HCT116 (cell line): ENCODE results near the gene ROR2. TPM values are rescaled to one million over a fixed set of nuclear protein-coding genes. Genes with fewer than 3 reads are reported as not detected.

Experiments used
- ATAC-seq: fragments of 200-7000 bp; cut with Tn5 transposase; 2 replicates; pipeline ENCODE4 v1.9.1; 2020; ENCODE audit warnings: mild to moderate bottlenecking, moderate library complexity
- BruUV-seq: library from RNA; stranded (reverse); fragments of 400-500 nt; replicated peaks from 2 replicates; lab custom pipeline; 2021; lab: Mats Ljungman, UMichigan
- CTCF ChIA-PET: fragments of 300-600 bp; sonication (Branson Sonifier 250); formaldehyde crosslinking; loops from one replicate; lab custom pipeline; 2021; ENCODE audit warnings: antibody characterized with exemption; lab: Charles Lee
- POLR2A ChIA-PET: fragments of 300-600, 350-600 bp; sonication (Branson Sonifier 250); formaldehyde crosslinking; loops from one replicate; lab custom pipeline; 2021; ENCODE audit warnings: antibody characterized with exemption; lab: Charles Lee
- RAD21 ChIA-PET, 2 experiments: fragments of 300-600 bp; sonication (Branson Sonifier 250); formaldehyde crosslinking; loops; one replicate each; lab custom pipeline; 2023; ENCODE audit warnings: low total read pairs in 2 of 2; ENCODE audit not compliant: uncharacterized antibody in 2 of 2, unreplicated experiment in 2 of 2, low non-redundant PET in 1 of 2; lab: Charles Lee
- DNase-seq: peaks from one replicate; pipeline ENCODE4 v3.0.0-alpha.2; 2010; ENCODE audit warnings: low read depth, low spot score
- H2AFZ ChIP-seq: fragments of 200-600 bp; shearing (Covaris generic), sonication (generic); 2 replicates; pipeline ENCODE4 v1.6.1; 2017; ENCODE audit warnings: low read depth, mixed run types, mixed read lengths, antibody characterized with exemption, low read length; ENCODE audit not compliant: poor library complexity, severe bottlenecking
- H3K27ac ChIP-seq: 2 replicates; pipeline ENCODE4 v1.5.1; 2012; ENCODE audit warnings: low read depth, low read length
- H3K27me3 ChIP-seq: fragments of 200-600 bp; sonication (generic); 2 replicates; pipeline ENCODE4 v1.6.1; 2016; ENCODE audit warnings: mixed run types, low read length, mixed read lengths; ENCODE audit not compliant: insufficient read depth
- H3K36me3 ChIP-seq, 2 experiments: fragments of 200-500 bp in 1 of 2; fragments of 200-600 bp in 1 of 2; sonication (Bioruptor generic) in 1 of 2; sonication (generic) in 1 of 2; 2 replicates each; pipeline versions ENCODE4 v1.5.1 to v1.6.1; 2014 to 2016; ENCODE audit warnings: low read length in 2 of 2, inconsistent platforms in 1 of 2, mixed read lengths in 1 of 2, mixed run types in 1 of 2; ENCODE audit not compliant: insufficient read depth in 2 of 2, control insufficient read depth in 1 of 2
- H3K4me1 ChIP-seq, 2 experiments: fragments of 200-600 bp in 1 of 2; sonication (generic) in 1 of 2; 2 replicates each; pipeline versions ENCODE4 v1.5.1 to v1.6.1; 2012 to 2017; ENCODE audit warnings: low read length in 2 of 2, inconsistent platforms in 1 of 2, mild to moderate bottlenecking in 1 of 2, mixed read lengths in 1 of 2, mixed run types in 1 of 2, moderate library complexity in 1 of 2; ENCODE audit not compliant: insufficient read depth in 2 of 2, control insufficient read depth in 1 of 2
- H3K4me2 ChIP-seq: fragments of 200-600 bp; sonication (generic); 2 replicates; pipeline ENCODE4 v1.6.1; 2017; ENCODE audit warnings: mixed run types, low read length, mixed read lengths
- H3K4me3 ChIP-seq, 2 experiments: fragments of 200-600 bp in 1 of 2; sonication (generic) in 1 of 2; replicated peaks in 1 of 2; 2 replicates each; pipeline ENCODE4 v1.5.1; 2011 to 2016; ENCODE audit warnings: low read length in 2 of 2, control low read depth in 1 of 2, low read depth in 1 of 2, mild to moderate bottlenecking in 1 of 2, mixed read lengths in 1 of 2, mixed run types in 1 of 2
- H3K79me2 ChIP-seq: fragments of 200-600 bp; sonication (generic); 2 replicates; pipeline ENCODE4 v1.6.1; 2017; ENCODE audit warnings: mild to moderate bottlenecking, mixed run types, low read length, moderate library complexity, mixed read lengths; ENCODE audit not compliant: insufficient read depth
- H3K9ac ChIP-seq: fragments of 200-600 bp; sonication (generic); 2 replicates; pipeline ENCODE4 v1.6.1; 2016; ENCODE audit warnings: low read length, mixed read lengths
- H3K9me2 ChIP-seq: fragments of 200-600 bp; sonication (generic), shearing (Covaris generic); 2 replicates; pipeline ENCODE4 v1.6.1; 2017; ENCODE audit warnings: mixed run types, mild to moderate bottlenecking, moderate library complexity; ENCODE audit not compliant: insufficient read depth
- H3K9me3 ChIP-seq, 2 experiments: fragments of 200-500 bp in 1 of 2; fragments of 200-600 bp in 1 of 2; sonication (Bioruptor generic) in 1 of 2; sonication (generic) in 1 of 2; 2 replicates each; pipeline ENCODE4 v1.6.1; 2014 to 2017; ENCODE audit warnings: low read length in 2 of 2, mixed read lengths in 2 of 2, inconsistent platforms in 1 of 2, low read depth in 1 of 2, mild to moderate bottlenecking in 1 of 2, mixed run types in 1 of 2, moderate library complexity in 1 of 2; ENCODE audit not compliant: control insufficient read depth in 1 of 2, insufficient read depth in 1 of 2
- H4K20me1 ChIP-seq: fragments of 200-600 bp; sonication (generic), shearing (Covaris generic); 2 replicates; pipeline ENCODE4 v1.6.1; 2017; ENCODE audit warnings: mixed run types, mild to moderate bottlenecking, moderate library complexity; ENCODE audit not compliant: insufficient read depth
- CEBPB ChIP-seq: IDR thresholded peaks from 2 replicates; pipeline ENCODE4 v1.6.1; 2012; ENCODE audit warnings: low read depth
- EGR1 ChIP-seq: IDR thresholded peaks from 2 replicates; pipeline ENCODE4 v1.6.1; 2012; ENCODE audit warnings: low read depth
- ELF1 ChIP-seq: IDR thresholded peaks from 2 replicates; pipeline ENCODE4 v1.6.1; 2012; ENCODE audit warnings: low read depth, borderline replicate concordance
- EZH2 ChIP-seq: fragments of 200-600 bp; sonication (generic); IDR thresholded peaks from 2 replicates; pipeline ENCODE4 v1.6.1; 2017; ENCODE audit warnings: antibody characterized with exemption, mixed run types
- EZH2phosphoT487 ChIP-seq: fragments of 200-600 bp; IDR thresholded peaks from 2 replicates; pipeline ENCODE4 v1.6.1; 2018; ENCODE audit warnings: antibody characterized with exemption, borderline replicate concordance
- FOSL1 ChIP-seq: IDR thresholded peaks from 2 replicates; pipeline ENCODE4 v1.6.1; 2012; ENCODE audit warnings: low read depth
- MAX ChIP-seq: IDR thresholded peaks from 2 replicates; pipeline ENCODE4 v1.6.1; 2012
- POLR2AphosphoS5 ChIP-seq: IDR thresholded peaks from 2 replicates; pipeline ENCODE4 v1.6.1; 2011; ENCODE audit warnings: mild to moderate bottlenecking, low read depth, low read length, moderate library complexity
- RAD21 ChIP-seq: IDR thresholded peaks from 2 replicates; pipeline ENCODE4 v1.6.1; 2012; ENCODE audit warnings: low read depth, mild to moderate bottlenecking
- REST ChIP-seq: IDR thresholded peaks from 2 replicates; pipeline ENCODE4 v1.6.1; 2012; ENCODE audit warnings: low read depth
- SIN3A ChIP-seq: IDR thresholded peaks from 2 replicates; pipeline ENCODE4 v1.6.1; 2012; ENCODE audit warnings: low read depth
- SRF ChIP-seq: IDR thresholded peaks from 2 replicates; pipeline ENCODE4 v1.6.1; 2012; ENCODE audit warnings: low read depth
- TCF7L2 ChIP-seq: IDR thresholded peaks from 2 replicates; pipeline ENCODE4 v1.7.0; 2011; ENCODE audit warnings: borderline replicate concordance, inconsistent platforms; ENCODE audit not compliant: insufficient read depth, insufficient read length; ENCODE audit errors: extremely low read depth
- YY1 ChIP-seq: IDR thresholded peaks from 2 replicates; pipeline ENCODE4 v1.6.1; 2011; ENCODE audit warnings: low read length, low read depth, moderate library complexity, mild to moderate bottlenecking; ENCODE audit not compliant: insufficient replicate concordance; ENCODE audit errors: extremely low read depth
- ZBTB33 ChIP-seq: IDR thresholded peaks from 2 replicates; pipeline ENCODE4 v1.6.1; 2011; ENCODE audit warnings: mild to moderate bottlenecking, low read length, moderate library complexity; ENCODE audit not compliant: insufficient replicate concordance; ENCODE audit errors: extremely low read depth
- ZFX ChIP-seq: fragments of 450-650 bp; IDR thresholded peaks from 2 replicates; pipeline ENCODE4 v1.6.1; 2017
- ZNF274 ChIP-seq: fragments of 200-500 bp; sonication (Bioruptor generic); IDR thresholded peaks from 2 replicates; pipeline ENCODE4 v1.6.1; 2014; ENCODE audit warnings: mild to moderate bottlenecking, low read depth, low read length, inconsistent platforms
- intact Hi-C: fragments of 100-400 bp; cut with micrococcal nuclease; formaldehyde crosslinking; loops from 2 replicates; pipeline ENCODE4 v1.10.0; 2022
- total RNA-seq: library from RNA; stranded (reverse); gene quantifications from one replicate; pipeline ENCODE4 v1.2.1, GENCODE V29; 2021; ENCODE audit not compliant: unreplicated experiment
- TF ChIP-seq, protein P1 (sequence below): IDR thresholded peaks from 2 replicates; pipeline ENCODE4 v1.6.1; 2012

Gene ROR2
- total RNA-seq, 1 experiment from 2014 or later: 15.7 TPM

DNA sequence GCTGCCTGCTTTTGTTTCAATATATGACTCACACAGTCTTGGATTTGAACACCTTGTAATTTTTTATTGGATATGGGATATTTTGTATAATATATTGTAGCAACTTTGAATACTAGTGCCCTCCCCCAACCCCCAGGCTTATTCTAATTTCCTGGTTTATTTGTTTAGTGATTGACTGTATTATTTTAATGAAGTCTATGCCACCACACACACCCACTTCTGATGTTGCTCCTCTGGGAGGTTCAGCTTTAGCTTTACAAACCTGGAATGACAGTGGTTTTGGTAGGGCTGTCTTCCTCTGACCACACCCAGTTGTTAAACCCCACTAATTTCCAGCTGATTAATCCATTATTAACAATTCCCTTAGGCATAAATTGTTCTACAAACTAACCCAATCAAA lies 320.3 kb downstream of the ROR2 start:
- CTCF ChIA-PET: no interaction called here
- no TSS peak for BruUV-seq

More for the DNA sequence above, 320.3 kb downstream of the ROR2 start:
- RAD21 ChIA-PET: no interaction called here
- DNase-seq (no peak), ATAC-seq (no peak)
- POLR2A ChIA-PET: no interaction called here
- intact Hi-C loops: no loop called here
- no peaks in the 10 kb centered on the region for H3K9me3 ChIP-seq
- H4K20me1 ChIP-seq: no peaks in the 10 kb centered on the region
- H3K79me2 ChIP-seq: no peaks in the 10 kb centered on the region
- TF ChIP-seq SRF (no peak), ZNF274 (no peak), POLR2AphosphoS5 (no peak), EGR1 (no peak), FOSL1 (no peak), REST (no peak), MAX (no peak), EZH2phosphoT487 (no peak), EZH2 (no peak), ZBTB33 (no peak), ZFX (no peak), RAD21 (no peak), CEBPB (no peak), TCF7L2 (no peak), SIN3A (no peak), YY1 (no peak), ELF1 (no peak)
- TF ChIP-seq, protein P1, sequence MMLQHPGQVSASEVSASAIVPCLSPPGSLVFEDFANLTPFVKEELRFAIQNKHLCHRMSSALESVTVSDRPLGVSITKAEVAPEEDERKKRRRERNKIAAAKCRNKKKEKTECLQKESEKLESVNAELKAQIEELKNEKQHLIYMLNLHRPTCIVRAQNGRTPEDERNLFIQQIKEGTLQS: no peak
- H3K9ac ChIP-seq: no peak overlapping the region
- H3K36me3 ChIP-seq: no peaks in the 10 kb centered on the region
- H3K4me3 ChIP-seq: no peak overlapping the region
- H3K4me1 ChIP-seq: no peaks in the 10 kb centered on the region
- H2AFZ ChIP-seq: no peak overlapping the region
- H3K9me2 ChIP-seq: no peaks in the 10 kb centered on the region; the same call in 1 of the 2 replicates
- no peaks in the 10 kb centered on the region for H3K27me3 ChIP-seq
- no peak overlapping the region for H3K27ac ChIP-seq
- H3K4me2 ChIP-seq: no peak overlapping the region
